HG03045 (cell line): ENCODE measurements around the gene TXNL4A.

Experiments
- ATAC-seq: cut with Tn5 transposase; IDR thresholded peaks from one replicate; pipeline ENCODE4 v1.9.1; 2021; ENCODE audit warnings: mild to moderate bottlenecking, moderate library complexity; ENCODE audit not compliant: unreplicated experiment

TXNL4A gene

GRCh38 chr18:79936641-79937040 lies 51.7 kb downstream of the TXNL4A start:
- ATAC-seq = no peak

- ATAC-seq = no peak
Measured at GRCh38 chr18:79935925-79936324, 52.4 kb downstream of the TXNL4A start.

GRCh38 chr18:79935499-79935898 lies 52.9 kb downstream of the TXNL4A start:
- no peak for ATAC-seq

DNA sequence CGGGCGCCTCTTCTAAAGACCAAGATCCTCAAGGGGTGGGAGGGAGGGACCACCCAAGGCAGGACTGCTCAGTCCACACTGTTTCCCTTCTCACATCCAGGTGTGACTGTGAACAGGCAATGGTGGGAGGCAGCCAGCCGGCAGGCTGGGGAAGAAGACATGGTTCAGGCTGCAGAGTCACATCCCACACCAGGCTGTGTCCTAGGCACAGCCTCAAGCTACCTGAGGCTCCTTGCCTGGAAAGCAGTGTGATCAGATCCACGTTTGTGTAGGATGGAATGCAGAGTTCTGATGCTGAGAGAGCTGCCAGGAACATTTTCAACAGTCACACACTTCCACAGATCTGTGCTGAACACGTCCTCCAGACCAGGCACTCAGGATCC lies 53.3 kb downstream of the TXNL4A start:
- no peak for ATAC-seq

DNA sequence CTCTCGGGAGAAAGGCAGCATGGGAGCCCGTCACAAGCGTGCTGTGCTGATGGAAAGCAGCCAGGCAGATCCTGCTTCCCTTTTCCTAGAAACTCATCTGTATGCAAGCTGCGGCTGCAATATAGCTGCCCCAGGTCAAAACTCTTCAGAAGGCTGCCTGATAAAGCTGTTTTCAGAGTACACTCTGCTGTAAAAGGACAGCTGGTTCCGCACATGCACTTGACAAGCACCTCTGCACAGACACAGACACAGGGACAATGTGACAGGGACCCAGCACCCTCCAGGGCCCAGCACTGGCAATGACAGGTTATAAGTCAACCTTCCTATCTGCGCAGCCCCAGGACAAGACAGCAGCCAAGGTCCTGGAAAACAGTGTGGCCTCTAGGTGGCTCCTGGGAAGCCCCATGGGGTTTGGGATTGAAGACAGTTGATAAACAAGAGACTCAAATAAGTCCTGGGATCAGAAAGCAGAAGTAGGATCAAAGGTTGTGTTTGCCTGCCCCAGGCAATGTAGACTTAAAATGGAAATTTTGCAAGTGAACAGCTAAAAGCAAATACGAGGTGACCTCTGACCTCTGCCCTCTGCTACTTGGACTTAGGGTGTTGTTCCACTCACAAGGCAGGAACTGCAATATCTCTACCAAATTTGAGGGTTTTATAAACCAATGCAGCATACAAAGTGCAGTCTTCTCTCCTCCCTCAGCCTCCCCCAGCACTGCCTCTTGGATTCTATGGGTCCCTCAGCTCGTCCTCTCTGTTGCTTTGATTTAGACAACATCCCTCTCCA lies 53.9 kb downstream of the TXNL4A start:
- no peak for ATAC-seq

DNA sequence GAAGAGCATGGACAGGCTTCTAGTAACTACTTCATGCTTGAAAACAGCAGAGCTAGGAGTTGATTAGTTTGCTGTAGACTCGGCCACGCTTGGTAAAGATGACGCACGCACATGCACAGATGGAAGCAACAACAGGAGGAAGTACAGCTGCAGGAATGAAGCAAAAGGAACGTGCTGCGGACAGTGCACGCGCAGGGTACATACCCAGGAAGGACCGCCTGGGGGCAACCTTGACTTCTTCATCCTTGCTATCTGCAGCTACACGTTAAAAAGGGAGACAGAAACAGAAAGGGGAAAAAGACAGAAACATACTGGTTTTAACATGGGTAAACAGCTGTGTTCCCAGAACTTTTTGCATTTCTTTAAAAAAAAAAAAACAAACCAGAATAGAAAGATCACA lies 54.6 kb downstream of the TXNL4A start:
- ATAC-seq = no peak

GRCh38 chr18:79932907-79933306 lies 55.5 kb downstream of the TXNL4A start:
- ATAC-seq = no peak

DNA sequence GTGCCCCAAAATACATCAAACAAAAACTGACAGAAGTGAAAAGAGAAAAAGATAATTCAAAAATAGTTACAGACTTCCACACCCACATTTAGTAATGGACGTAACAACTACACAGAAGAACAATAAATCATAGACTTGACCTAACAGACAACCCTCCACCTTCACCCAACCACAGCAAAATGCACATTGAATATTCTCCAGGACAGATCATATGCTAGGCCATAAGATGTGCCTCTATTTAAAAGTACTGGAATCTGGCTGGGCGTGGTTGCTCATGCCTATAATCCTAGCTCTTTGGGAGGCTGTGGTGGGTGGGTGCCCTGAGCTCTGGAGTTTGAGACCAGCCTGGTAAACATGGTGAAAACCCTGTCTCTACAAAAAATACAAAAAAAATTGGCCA lies 56.9 kb downstream of the TXNL4A start:
- ATAC-seq = no peak

- no peak for ATAC-seq
Measured at GRCh38 chr18:79930020-79930642, 58.2 kb downstream of the TXNL4A start.

DNA sequence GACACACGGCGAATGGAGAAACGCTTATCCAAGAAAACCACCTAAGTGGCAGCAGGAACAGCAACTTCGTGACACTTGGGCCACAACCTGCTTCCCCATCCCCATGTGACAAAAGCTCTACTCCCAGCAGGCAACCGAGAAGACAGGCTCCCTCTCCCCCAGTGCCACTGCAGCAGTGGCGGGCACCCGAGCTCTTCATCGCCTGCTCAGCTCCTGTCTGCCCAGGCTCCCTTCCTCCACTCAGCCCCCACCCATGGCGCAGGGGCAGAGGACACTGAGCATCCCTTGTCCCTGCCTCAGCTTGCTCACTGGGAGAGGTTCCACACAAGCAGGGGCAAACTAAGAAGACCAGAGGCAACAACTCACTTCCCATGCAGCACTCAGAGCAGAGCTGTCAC lies 59.8 kb downstream of the TXNL4A start:
- no peak for ATAC-seq

DNA sequence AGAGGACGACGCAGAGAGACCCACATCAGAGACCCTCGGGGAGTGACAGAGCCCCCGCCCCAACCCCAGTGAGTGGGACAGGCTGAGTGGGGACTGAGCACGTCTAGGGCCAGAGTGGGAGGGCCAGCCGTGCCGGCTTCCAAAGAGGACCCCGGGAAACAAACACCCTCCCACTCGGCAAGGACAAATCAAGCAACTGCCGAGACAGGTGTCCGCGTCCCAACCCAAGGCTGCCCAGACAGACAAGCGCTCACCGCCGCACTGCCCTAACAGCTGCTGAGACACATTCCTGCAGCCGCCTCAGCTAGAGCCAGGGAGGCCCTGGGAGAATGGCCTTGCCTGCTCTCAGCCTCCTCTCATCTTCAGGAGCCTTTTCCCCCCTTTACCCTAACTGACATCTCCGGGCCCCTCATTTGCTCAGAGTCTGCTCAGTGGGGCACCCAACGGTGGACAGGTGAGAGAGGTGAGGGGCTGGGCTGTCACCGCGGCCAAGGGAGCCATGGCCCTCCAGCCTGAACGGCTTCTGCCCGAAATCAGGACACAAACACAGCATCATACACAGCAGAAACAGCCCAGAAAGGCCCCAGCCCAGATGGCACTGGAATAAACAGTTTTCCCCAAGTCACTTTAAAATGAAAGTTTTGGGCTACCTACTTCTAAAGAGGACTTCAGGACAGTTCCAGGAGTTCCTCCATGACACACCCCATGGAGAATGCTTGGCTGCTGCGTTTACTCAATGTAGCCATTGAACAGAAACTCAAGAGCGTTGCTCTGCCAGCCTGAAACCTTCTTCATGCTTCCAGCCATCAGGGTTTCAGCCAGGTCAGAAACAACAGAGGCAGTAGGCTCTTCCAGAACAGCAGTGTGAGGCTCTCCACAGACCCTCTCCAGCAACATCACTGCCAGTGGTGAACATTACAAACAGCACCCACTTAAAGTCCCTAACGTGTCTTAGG lies 60.5 kb downstream of the TXNL4A start:
- ATAC-seq = no peak

- ATAC-seq = no peak
Measured at GRCh38 chr18:79926715-79927606, 61.4 kb downstream of the TXNL4A start.

GRCh38 chr18:79926306-79926705 lies 62.1 kb downstream of the TXNL4A start:
- ATAC-seq = no peak

DNA sequence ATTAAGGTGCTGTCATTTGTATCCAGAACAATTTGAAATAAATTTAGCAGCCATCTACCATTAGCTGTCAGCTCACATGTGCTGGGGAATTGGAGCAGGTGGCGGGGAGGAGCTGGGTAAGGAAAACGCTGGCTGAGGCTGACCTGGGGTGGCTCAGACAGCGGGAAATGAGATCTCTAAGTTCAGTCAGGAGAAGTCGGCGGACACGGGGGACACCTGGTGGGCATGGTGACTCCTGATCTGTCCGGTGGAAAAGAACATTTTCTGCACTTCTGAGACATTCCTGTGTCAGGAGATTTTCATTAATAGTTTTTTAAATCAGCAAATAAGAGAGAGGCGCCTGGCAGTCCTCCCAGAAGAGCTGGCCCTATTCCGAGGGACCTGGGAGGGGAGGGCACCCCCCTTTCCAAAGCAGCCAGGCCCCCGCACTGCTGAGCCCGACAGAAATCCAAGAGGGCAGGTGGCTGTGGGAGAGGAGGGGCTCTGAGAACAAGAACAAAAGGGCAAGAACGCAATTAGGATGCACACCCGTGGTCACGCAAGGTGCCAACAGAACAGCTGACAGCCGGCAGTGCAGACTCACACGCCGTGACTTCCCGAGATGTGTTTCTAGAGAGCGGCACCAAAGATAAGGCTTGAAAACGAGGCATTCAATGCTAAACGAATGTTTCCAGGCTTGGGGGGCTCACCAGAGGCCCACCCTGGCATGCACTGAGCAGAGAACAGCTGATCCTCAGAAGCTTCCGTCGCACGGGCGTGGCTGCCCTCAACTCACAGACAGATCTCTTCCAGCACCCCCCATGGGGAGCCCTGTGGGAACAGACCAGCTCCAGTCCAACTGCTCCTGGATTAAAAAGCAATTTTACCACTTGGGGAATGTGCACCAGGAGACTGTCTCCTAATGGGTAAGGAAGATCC lies 63.3 kb downstream of the TXNL4A start:
- ATAC-seq = no peak

DNA sequence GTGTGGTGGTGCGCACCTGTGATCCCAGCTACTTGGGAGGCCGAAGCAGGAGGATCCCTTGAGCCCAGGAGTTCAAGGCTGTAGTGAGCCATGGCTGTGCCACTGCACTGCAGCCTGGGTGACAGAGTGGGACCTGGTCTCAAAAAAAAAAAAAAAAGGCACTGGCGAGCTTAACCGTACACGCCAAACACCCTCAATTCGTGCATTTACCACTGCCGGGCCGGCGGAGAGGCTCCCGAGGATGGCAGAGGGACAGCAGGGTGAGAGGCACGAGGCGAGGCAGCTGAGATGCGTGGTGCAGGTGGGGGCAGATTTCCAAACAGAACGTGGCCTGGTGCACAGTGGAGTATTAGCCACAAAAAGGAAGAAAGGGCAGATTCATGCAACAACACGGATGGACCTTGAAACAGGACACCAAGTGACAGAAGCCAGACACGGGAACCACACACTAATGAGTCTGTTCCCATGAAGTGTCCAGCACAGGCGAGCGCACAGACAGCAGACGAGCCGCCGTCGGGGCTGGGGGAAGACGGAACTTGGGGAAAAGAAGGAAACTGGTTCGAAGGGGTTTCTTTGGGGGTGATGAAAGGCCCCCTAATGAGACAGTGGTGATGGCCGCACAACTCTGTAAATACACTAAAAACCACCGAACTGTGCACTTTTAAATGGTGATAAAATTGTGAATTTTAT lies 64.3 kb downstream of the TXNL4A start:
- ATAC-seq = no peak

GRCh38 chr18:79922971-79923411 lies 65.4 kb downstream of the TXNL4A start:
- no peak for ATAC-seq

DNA sequence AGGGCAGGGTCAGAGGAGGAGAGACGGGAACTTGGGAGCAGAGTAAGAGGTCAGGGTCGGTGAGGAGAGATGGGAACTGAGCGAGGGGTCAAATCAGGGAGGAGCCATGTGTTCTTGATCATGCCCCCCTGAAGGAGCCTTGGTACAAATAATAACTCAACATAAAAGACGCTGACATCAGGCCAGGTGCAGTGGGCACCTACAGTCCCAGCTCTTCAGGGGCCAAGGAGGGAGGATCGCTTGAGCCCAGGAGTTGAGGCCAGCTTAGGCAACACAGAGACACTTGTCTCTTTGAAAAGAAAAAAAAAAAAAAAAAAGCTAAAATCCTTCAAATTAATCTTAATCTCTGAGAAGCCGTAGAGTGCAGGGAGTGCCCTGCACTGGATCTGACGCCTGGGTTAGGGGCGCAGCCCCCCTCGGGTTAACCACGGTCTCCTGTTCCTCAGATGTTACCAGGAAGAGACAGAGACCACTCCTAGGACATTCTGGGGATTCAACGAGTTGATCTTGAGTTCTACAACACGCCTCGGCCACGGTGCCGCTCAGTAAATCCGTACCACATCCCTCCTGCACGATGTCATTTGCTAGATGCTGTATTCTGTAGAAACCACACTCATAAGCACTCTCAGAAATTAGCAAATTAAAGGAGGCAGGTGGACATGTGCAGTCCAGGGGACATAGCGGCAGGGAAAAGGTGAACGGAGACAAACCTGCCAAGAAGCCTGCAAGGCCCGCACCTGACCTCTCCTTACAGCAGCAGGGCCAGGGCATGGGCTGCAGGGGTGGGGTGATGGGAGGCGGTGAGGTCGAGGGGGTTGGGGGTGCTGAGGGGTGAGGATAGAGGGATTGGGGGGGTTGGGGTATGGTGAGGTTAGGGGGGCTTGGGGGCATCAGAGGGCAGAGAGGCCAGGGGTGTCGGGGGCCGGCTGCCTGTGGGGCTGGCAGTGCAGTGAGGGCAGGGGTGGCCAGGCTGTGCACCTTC lies 66.1 kb downstream of the TXNL4A start:
- ATAC-seq = no peak
